ENCODE data around the gene PKNOX2.

The PKNOX2 gene

GRCh38 chr11:125154378-125155099 is 10.0 kb upstream of the PKNOX2 start:
- DNase-seq (ENCODE audit: low read depth), result no peak

DNA sequence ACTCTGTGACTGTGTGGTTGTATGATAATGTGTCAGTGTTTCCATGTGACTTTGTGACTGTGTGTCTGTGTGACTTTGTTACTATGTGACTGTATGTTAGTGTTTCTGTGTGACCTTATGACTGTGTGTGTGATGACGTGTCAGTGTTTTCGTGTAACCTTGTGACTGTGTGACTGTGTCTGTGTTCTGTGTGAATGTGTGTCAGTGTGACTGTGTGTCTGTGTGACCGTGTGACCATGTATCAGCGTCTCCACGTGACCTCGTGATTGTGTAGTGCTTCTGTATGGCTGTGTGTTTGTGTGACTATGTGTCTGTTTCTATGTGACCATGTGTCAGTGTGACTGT is 9.5 kb upstream of the PKNOX2 start:
- no peak for DNase-seq (ENCODE audit: low read depth)

DNA sequence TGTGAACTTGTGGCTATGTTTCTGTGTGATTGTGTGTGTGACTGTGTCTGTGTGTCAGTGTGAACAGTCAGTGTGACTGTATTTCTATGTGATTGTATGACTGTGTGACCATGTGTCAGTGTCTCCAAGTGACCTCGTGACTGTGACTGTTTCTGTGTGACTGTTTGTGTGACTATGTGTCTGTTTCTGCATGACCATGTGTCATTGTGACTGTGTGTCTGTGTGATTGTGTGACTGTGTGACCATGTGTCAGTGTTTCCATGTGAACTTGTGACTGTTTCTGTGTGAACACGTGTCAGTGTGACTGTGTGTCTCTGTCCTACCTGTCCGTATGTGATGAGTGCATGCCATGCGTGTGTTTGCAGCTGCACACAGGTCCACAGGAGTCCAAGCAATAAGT is 8.8 kb upstream of the PKNOX2 start:
- no peak for DNase-seq (ENCODE audit: low read depth)

DNA sequence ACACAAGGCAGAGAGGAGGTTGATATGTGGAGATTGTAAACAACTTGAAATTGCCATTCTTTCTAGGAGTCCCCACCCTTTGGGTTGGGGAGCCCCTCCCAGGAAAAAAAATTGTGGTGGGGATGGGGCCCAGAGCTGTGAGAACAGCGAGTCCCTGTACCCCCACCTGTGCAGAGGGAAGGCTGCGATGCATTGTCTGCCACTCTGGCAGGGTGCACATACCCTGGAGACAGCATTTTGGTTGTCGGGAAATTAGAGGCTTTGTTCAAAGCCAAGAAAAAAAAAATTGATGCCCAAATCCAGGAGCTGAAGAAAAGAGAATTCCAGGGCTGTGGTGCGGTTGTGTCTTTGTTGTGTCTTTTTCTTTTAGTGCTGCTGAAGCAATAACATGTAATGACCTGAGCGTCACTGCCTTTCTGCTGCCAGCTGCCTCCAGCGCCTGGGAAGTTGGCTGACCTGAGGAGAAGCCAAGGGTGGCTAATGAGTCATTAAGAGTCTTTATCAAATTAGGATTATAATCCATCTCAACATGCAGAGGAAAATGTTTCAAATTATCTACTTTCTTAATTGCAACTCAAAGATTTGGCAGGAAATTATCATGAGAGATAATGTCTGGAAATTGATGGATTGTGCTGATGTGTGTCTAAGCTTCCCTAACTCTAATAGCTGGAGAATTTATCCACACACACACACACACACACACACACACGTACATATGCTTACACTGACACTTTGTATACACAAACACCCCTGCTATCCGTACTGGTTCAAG is 8.0 kb upstream of the PKNOX2 start:
- DNase-seq (ENCODE audit: low read depth), result no peak

DNA sequence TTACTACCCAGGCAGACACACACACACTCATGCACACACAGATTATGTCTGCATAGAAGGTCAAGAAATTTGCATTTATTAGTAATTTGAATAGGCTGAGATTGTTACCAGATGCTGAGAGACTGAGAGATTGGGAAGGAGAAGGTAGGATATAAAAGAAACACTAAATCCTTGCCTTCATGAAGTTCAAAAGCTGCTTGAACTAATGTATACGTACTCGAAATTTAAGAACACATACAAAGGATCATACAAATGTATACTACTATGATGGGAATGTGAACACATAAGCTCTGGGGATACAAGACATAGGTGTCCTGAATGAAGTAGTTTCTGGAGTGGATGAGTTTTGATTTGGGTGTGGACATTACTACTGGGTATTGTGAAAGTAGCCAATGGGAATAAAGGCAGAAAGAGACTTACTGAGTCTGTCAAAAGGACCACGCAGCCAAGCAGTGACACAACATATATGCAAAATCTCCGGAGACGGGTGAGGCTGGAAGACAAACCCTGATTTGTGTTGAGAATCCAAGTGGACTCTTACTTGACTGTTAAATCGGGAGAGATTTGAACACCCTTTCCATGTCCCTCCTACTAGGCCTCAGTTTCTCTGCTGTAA is 7.3 kb upstream of the PKNOX2 start:
- DNase-seq (ENCODE audit: low read depth), result no peak

GRCh38 chr11:125157953-125158680 is 6.4 kb upstream of the PKNOX2 start:
- DNase-seq (ENCODE audit: low read depth), result no peak

DNA sequence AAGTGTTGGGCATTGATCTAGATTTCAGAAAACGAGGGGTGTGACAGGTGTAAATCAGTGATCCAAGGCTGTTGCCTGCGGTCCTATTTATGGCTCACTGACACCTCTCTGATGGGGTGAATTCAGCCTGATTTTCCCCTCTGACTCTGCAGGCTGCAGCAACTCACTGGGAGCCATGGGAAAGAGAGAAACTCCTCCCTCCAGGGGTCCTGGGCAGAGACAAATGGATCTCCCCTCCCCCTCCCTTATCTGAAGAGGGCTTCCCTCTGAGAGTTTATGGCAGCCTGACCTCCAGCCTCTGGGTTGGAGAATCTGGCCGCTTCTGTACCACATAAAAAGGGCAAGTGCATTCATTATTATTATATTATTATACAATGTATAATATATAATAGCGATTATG is 1.8 kb upstream of the PKNOX2 start:
- DNase-seq (ENCODE audit: low read depth), result no peak

- no peak for DNase-seq (ENCODE audit: low read depth)
Observed at GRCh38 chr11:125163431-125164063, 1.0 kb upstream of the PKNOX2 start.

- no peak for DNase-seq (ENCODE audit: low read depth)
Observed at GRCh38 chr11:125164091-125164421, 495 bp upstream of the PKNOX2 start.

DNA sequence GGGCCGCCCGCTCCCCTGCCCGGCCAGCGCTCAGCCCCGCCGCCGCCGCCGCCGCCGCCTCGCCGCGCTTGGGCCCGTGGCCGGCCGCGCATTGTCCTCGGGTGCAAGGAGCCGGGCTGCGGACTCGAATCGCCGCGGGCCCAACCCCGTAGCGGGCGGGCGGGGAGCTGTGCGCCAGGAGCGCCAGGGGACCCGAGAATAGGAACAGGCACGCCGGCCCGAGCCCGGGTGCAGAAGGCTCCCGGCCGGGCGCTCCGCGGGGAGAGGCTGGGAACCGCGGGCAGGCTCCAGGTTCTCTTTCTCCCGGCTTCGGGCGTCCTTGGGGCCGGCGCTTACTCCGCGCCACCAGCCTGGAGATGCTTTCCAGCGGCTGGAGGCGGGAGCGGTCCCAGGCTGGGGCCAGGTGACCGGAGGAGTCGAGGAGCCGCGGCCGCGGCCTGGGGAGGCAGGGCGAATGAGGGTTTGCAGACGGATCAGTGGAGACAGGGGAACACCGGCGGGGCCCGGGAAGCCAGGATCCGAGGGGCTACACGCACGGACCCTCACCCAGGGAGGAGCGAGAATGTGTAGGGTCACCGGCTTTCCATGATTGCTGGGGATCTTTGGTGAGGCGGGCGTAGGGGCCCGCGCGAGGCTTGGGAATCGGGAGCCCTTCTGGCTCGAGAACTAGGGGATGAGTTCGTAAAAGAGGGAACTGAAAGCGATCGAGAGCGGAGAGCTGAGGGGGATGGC is 726 bp downstream of the PKNOX2 start:
- no peak for DNase-seq (ENCODE audit: low read depth)

DNA sequence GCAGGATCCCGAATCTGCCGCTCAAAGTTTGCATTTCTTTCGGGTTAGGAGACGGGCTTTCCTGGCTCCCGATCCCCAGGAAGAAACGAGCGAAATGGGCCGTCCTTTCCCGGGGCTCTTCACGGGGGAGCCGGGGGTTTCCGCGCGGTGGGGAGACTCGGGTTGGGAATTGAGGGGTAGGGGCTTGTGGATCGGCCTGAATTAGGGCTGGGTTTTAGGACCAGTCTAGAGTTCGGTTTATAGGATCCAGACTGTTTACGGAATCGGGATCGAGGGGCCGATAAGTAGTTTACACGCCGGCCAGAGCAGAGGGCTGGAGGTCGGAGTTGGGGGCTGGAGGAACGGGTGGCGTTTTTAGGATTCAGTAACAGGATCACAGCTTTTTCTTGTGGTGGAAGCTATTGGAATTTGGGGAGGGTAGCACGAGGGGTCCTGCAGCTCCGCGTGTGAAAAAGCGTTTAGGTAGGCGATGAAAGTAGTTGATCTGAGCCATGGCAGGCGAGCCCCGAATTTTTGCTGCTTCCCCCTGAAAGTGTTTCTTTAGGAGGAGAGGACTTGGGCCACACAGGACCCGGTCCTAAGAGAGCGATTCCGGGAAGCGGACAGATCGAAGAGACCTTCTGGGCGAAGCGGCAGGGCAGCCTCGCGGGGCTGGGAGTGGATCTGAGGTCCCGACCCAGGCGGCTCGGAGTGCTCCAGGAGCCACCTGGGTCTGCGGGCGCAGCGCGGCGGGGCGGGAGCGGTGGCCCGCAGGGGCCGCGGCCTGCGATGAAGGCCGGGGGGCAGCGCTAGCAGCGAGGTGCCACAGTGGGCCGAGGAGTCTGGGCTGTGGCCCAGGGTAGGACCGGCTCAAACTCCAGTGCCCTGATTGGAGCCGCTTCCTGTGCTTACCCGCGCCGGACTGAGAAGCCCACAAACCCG is 1.6 kb downstream of the PKNOX2 start:
- DNase-seq (ENCODE audit: low read depth), result no peak

DNA sequence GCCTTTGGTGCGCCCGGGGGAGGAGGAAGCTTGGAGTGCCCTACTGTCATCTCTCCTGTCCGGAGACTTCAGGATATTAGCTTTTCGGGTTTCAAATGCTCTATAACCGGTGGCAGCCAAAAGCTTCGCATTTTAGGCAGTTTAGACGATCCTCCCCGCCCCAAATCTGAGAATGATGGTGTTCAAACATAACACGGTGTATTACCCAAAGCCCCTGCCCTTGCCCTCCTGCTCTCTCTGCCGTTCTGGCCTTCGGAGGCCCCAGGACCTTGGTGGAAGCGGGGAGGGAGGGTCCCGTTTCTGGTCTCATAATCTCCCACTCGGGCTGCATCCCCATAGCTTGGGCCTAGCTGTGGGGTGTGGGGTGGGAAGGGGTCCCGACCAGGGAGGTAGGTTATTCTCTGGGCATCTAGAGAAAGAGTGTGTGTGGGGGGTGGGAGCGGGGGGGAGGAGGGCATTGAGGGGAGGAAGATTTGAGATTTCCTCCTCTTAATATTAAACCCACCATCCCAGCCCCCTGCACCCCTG is 2.3 kb downstream of the PKNOX2 start:
- no peak for DNase-seq (ENCODE audit: low read depth)

- DNase-seq (ENCODE audit: low read depth), result no peak
Observed at GRCh38 chr11:125167292-125167953, 2.9 kb downstream of the PKNOX2 start.

GRCh38 chr11:125167954-125168835 is 3.6 kb downstream of the PKNOX2 start:
- no peak for DNase-seq (ENCODE audit: low read depth)

DNA sequence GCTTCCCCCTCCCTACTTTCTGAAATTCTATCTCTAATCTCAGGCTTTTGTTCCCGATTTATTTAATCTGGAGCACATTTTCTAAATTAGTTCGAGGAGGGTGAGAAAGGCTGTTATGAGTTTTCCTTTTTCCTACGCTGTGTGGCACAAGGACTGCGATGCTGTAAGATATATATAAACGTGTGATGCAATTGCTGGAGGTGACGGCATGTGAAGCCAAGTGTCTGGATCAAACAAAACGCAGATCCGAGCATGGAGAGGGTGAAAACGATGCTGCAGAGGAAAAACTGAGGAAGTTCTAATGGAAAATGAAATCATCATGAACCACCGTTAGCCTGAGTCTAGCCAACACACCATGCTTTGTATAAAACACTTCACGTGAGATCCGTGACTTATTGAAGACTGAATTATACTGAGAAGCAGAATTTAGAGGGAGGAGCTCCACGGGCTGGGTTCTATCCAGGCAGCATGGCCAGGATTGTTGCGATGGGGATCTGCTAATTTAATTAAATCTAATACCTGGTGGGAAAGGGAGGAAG is 4.4 kb downstream of the PKNOX2 start:
- DNase-seq (ENCODE audit: low read depth), result no peak

DNA sequence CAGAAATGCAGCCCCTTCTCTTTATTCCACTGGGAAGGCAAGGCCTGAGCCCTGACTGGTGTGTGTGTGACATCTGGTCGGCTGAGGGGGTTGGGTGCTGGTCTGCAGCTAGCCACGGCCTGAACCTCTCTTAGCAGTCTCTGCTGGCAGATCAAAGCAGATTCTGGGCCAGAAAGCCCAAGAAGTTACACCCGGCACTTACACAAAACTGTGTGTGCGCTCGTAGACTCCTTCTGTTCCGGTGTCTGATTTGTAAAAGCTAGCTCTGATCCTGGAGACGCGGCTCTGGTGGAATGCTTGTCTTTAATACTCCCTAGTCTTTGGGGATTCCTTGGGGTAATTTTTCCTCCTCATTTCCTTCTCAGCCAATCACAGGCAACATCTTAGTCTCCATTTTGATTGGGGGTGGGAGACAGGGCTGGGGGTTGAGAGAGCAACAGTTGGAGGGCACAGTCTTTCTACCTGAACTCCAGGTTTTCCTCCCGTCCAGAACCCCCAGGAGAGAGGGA is 5.5 kb downstream of the PKNOX2 start:
- DNase-seq (ENCODE audit: low read depth), result no peak

- no peak for DNase-seq (ENCODE audit: low read depth)
Observed at GRCh38 chr11:125170510-125171031, 6.0 kb downstream of the PKNOX2 start.

- no peak for DNase-seq (ENCODE audit: low read depth)
Observed at GRCh38 chr11:125171974-125172373, 7.4 kb downstream of the PKNOX2 start.
